Measurements from ENCODE around the gene CFAP91. TPM values are rescaled to one million over a fixed set of nuclear protein-coding genes. Genes with fewer than 3 reads are reported as not detected.

The CFAP91 gene
- total and polyA plus RNA-seq, 2 donors (not counting 1 experiment from before 2014, with no cell fraction given) = 0.48 to 6.4 TPM

DNA sequence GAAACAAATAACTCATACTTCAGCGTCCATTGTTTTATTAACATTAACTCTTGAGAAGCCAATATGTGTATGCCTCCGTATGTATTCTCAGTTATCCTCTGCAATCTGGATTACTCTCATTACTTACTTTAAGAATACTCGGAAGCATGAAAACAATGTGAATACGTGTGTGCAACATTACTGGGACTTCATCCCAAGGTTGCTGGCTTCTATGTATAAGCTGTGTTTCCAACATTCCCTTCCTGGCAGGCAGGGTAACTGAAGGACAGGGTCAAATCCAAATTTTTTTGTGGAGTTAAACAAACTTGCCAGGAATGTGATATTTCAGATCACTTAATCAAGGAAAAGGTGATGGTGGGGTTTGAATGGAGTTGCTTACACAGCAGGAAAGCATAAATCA is 44.5 kb downstream of the CFAP91 start:
- H3K4me1 ChIP-seq (ENCODE audit: control insufficient read depth in 2 of 2, insufficient read depth in 2 of 2, low read length in 2 of 2) = no peaks in the 10 kb centered on the region
- no peak overlapping the region for H3K27ac Mint-ChIP-seq
- no peak overlapping the region for H3K4me3 Mint-ChIP-seq
- no peak overlapping the region for H3K4me2 ChIP-seq (replicated peaks; ENCODE audit: low read depth, low read length, poor library complexity, severe bottlenecking)
- intact Hi-C loops (cut with micrococcal nuclease) = no loop called here
- 90% methylated on average over 2 of the region's 4 CpGs for WGBS (ENCODE audit: insufficient coverage)
- DNase-seq = no peak
- ChIA-PET CTCF (interaction anchor here (0.9 kb wide), 1 partner anchor 70 kb away, joined by 3 read pairs; no protein-coding TSS in a partner anchor), POLR2A (no interaction called here)
- no peak overlapping the region for H2AFZ ChIP-seq (ENCODE audit: insufficient read depth, low read depth, low read length, poor library complexity, severe bottlenecking)
- H3K27ac ChIP-seq (ENCODE audit: low read length in 2 of 2) = no peak overlapping the region
- no peak overlapping the region for H3K9ac ChIP-seq (ENCODE audit: low read length)
- no peaks in the 10 kb centered on the region for H3K4me1 Mint-ChIP-seq
- peaks cover 3% of the 10 kb centered on the region for H3K27me3 Mint-ChIP-seq
- no peaks in the 10 kb centered on the region for H3K27me3 ChIP-seq (replicated peaks in 1 of 4; ENCODE audit: control extremely low read depth in 1 of 4, control insufficient read depth in 3 of 4, insufficient read depth in 4 of 4, low read length in 3 of 4)
- H4K20me1 ChIP-seq (ENCODE audit: control insufficient read depth, insufficient read depth, low read length, poor library complexity, severe bottlenecking) = no peaks in the 10 kb centered on the region
- no peak for ATAC-seq (ENCODE audit: low read depth)
- H3K79me2 ChIP-seq (ENCODE audit: control insufficient read depth, insufficient read depth, low read length) = no peaks in the 10 kb centered on the region
- no peaks in the 10 kb centered on the region for H3K9me3 Mint-ChIP-seq (ENCODE audit: insufficient read depth)
- TF ChIP-seq EZH2 (IDR thresholded peaks at IDR 0.05; ENCODE audit: borderline replicate concordance, insufficient read depth, low read depth, low read length, poor library complexity, severe bottlenecking) = no peak
- TF ChIP-seq, protein P1, sequence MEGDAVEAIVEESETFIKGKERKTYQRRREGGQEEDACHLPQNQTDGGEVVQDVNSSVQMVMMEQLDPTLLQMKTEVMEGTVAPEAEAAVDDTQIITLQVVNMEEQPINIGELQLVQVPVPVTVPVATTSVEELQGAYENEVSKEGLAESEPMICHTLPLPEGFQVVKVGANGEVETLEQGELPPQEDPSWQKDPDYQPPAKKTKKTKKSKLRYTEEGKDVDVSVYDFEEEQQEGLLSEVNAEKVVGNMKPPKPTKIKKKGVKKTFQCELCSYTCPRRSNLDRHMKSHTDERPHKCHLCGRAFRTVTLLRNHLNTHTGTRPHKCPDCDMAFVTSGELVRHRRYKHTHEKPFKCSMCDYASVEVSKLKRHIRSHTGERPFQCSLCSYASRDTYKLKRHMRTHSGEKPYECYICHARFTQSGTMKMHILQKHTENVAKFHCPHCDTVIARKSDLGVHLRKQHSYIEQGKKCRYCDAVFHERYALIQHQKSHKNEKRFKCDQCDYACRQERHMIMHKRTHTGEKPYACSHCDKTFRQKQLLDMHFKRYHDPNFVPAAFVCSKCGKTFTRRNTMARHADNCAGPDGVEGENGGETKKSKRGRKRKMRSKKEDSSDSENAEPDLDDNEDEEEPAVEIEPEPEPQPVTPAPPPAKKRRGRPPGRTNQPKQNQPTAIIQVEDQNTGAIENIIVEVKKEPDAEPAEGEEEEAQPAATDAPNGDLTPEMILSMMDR (IDR thresholded peaks at IDR 0.05) = no peak
- H3K9me3 ChIP-seq (ENCODE audit: control extremely low read depth in 1 of 3, control insufficient read depth in 2 of 3, insufficient read depth in 1 of 3, low read length in 2 of 3) = peaks cover 0 to 1% (median 0%) of the 10 kb centered on the region in 3 donors
- no peak overlapping the region for H3K4me3 ChIP-seq (ENCODE audit: control extremely low read depth in 1 of 5, extremely low read depth in 1 of 5, insufficient read depth in 1 of 5, low read depth in 2 of 5, low read length in 4 of 5)
- H3K36me3 ChIP-seq (replicated peaks in 1 of 2; ENCODE audit: control extremely low read depth in 1 of 2, control insufficient read depth in 1 of 2, extremely low read depth in 1 of 2, insufficient read depth in 2 of 2, low read length in 1 of 2) = no peaks in the 10 kb centered on the region

GRCh38 chr3:119748991-119749390 is 46.2 kb downstream of the CFAP91 start:
- intact Hi-C loops (cut with micrococcal nuclease) = no loop called here
- ATAC-seq (ENCODE audit: low read depth) = no peak
- no peak overlapping the region for H3K4me3 ChIP-seq (ENCODE audit: control extremely low read depth in 1 of 5, extremely low read depth in 1 of 5, insufficient read depth in 1 of 5, low read depth in 2 of 5, low read length in 4 of 5)

More at GRCh38 chr3:119748991-119749390, 46.2 kb downstream of the CFAP91 start:
- H3K27ac ChIP-seq (ENCODE audit: low read length in 2 of 2) = no peak overlapping the region
- no peaks in the 10 kb centered on the region for H3K27me3 ChIP-seq (replicated peaks in 1 of 4; ENCODE audit: control extremely low read depth in 1 of 4, control insufficient read depth in 3 of 4, insufficient read depth in 4 of 4, low read length in 3 of 4)
- WGBS (ENCODE audit: insufficient coverage) = no CpG with 5 or more reads among the region's 1 CpG
- H3K79me2 ChIP-seq (ENCODE audit: control insufficient read depth, insufficient read depth, low read length) = no peaks in the 10 kb centered on the region
- Mint-ChIP-seq H3K9me3 (ENCODE audit: insufficient read depth) (no peaks in the 10 kb centered on the region), H3K4me3 (no peak overlapping the region), H3K27me3 (peaks cover 3% of the 10 kb centered on the region), H3K27ac (no peak overlapping the region), H3K4me1 (no peaks in the 10 kb centered on the region)
- H2AFZ ChIP-seq (ENCODE audit: insufficient read depth, low read depth, low read length, poor library complexity, severe bottlenecking) = no peak overlapping the region
- CTCF ChIA-PET = no interaction called here
- DNase-seq = no peak
- POLR2A ChIA-PET = no interaction called here
- no peaks in the 10 kb centered on the region for H3K4me1 ChIP-seq (ENCODE audit: control insufficient read depth in 2 of 2, insufficient read depth in 2 of 2, low read length in 2 of 2)
- H3K36me3 ChIP-seq (replicated peaks in 1 of 2; ENCODE audit: control extremely low read depth in 1 of 2, control insufficient read depth in 1 of 2, extremely low read depth in 1 of 2, insufficient read depth in 2 of 2, low read length in 1 of 2) = no peaks in the 10 kb centered on the region
- TF ChIP-seq, protein P1 (IDR thresholded peaks at IDR 0.05) = no peak
- no peak for TF ChIP-seq EZH2 (IDR thresholded peaks at IDR 0.05; ENCODE audit: borderline replicate concordance, insufficient read depth, low read depth, low read length, poor library complexity, severe bottlenecking)
- H4K20me1 ChIP-seq (ENCODE audit: control insufficient read depth, insufficient read depth, low read length, poor library complexity, severe bottlenecking) = no peaks in the 10 kb centered on the region
- peaks cover 0 to 2% (median 2%) of the 10 kb centered on the region in 3 donors for H3K9me3 ChIP-seq (ENCODE audit: control extremely low read depth in 1 of 3, control insufficient read depth in 2 of 3, insufficient read depth in 1 of 3, low read length in 2 of 3)
- no peak overlapping the region for H3K4me2 ChIP-seq (replicated peaks; ENCODE audit: low read depth, low read length, poor library complexity, severe bottlenecking)
- H3K9ac ChIP-seq (ENCODE audit: low read length) = no peak overlapping the region
